Measurements from ENCODE around the gene SCYGR8.
"Not testable (repeated sequence)": the region's sequence is repeated elsewhere in the genome, so short reads cannot be mapped to it uniquely, and the experiment has no call there.

Gene SCYGR8

GRCh38 chr2:227745594-227745993, at the start of gene SCYGR8:
Gene SCYGR8, plus strand, starts transcription at chr2:227745894. Its CDS starts 0 bp downstream, at chr2:227745894.
- DNase-seq: no peak

GRCh38 chr2:227696990-227697679, 48.6 kb upstream of the SCYGR8 start:
- DNase-seq: no peak

- no peak for DNase-seq
These were observed 44.1 kb upstream of the SCYGR8 start for GRCh38 chr2:227701556-227701955.

GRCh38 chr2:227703280-227703732, 42.4 kb upstream of the SCYGR8 start:
- no peak for DNase-seq

- DNase-seq: no peak
These were observed 41.7 kb upstream of the SCYGR8 start for GRCh38 chr2:227703961-227704360.

- DNase-seq: no peak
These were observed 38.8 kb upstream of the SCYGR8 start for GRCh38 chr2:227706859-227707258.

GRCh38 chr2:227707390-227707789, 38.3 kb upstream of the SCYGR8 start:
- no peak for DNase-seq

- DNase-seq: no peak
These were observed 34.7 kb upstream of the SCYGR8 start for GRCh38 chr2:227710986-227711385.

- DNase-seq: no peak
These were observed 32.4 kb upstream of the SCYGR8 start for GRCh38 chr2:227713291-227713690.

- no peak for DNase-seq
These were observed 29.2 kb upstream of the SCYGR8 start for GRCh38 chr2:227716501-227716900.

- DNase-seq: no peak
These were observed 27.8 kb upstream of the SCYGR8 start, which contains the start of gene SLC19A3 for GRCh38 chr2:227717687-227718567. Gene SLC19A3, minus strand, starts transcription at chr2:227718028. Its CDS starts 15,710 bp downstream, at chr2:227702318.

- DNase-seq: no peak
These were observed 26.1 kb upstream of the SCYGR8 start for GRCh38 chr2:227719641-227720040.

- no peak for DNase-seq
These were observed 25.0 kb upstream of the SCYGR8 start for GRCh38 chr2:227720680-227721079.

- not testable (repeated sequence) for DNase-seq
These were observed 22.9 kb upstream of the SCYGR8 start for GRCh38 chr2:227722821-227723220.

- DNase-seq: no peak
These were observed 21.2 kb upstream of the SCYGR8 start, which contains the start of gene SCYGR6 for GRCh38 chr2:227724394-227725039. Gene SCYGR6, minus strand, starts transcription at chr2:227724757. Its CDS starts 0 bp downstream, at chr2:227724757.

- DNase-seq: no peak
These were observed 17.7 kb upstream of the SCYGR8 start, which contains the start of gene SCYGR7 for GRCh38 chr2:227728035-227728434. Gene SCYGR7, plus strand, starts transcription at chr2:227728335. Its CDS starts 0 bp downstream, at chr2:227728335.

- no peak for DNase-seq
These were observed 6.3 kb upstream of the SCYGR8 start for GRCh38 chr2:227739351-227739750.

- not testable (repeated sequence) for DNase-seq
These were observed 5.0 kb upstream of the SCYGR8 start for GRCh38 chr2:227740705-227741104.

- DNase-seq: no peak
These were observed 2.4 kb downstream of the SCYGR8 start for GRCh38 chr2:227748079-227748478.

- DNase-seq: not testable (repeated sequence)
These were observed 10.6 kb downstream of the SCYGR8 start for GRCh38 chr2:227756261-227756660.

GRCh38 chr2:227759411-227760118, 13.9 kb downstream of the SCYGR8 start:
- no peak for DNase-seq

- no peak for DNase-seq
These were observed 16.2 kb downstream of the SCYGR8 start for GRCh38 chr2:227761740-227762476.
